Upper lobe of right lung (tissue), 1 donor: ENCODE results near the gene LPP. TPM values are rescaled to one million over a fixed set of nuclear protein-coding genes. Genes with fewer than 3 reads are reported as not detected.
A peak's percentile ranks its signal among the peaks of the same experiment; 100 is the strongest.

ENCODE experiments used
- ATAC-seq: fragments of 200-7000 bp; cut with Tn5 transposase; one replicate; pipeline ENCODE4 v1.9.1; 2020; ENCODE audit warnings: mild to moderate bottlenecking, moderate library complexity
- DNase-seq: peaks from one replicate; pipeline ENCODE4 v3.0.0-alpha.2; 2020
- H3K27ac ChIP-seq: fragments of 200-600 bp; one replicate; pipeline ENCODE4 v1.8.0; 2022
- H3K27me3 ChIP-seq: fragments of 200-600 bp; one replicate; pipeline ENCODE4 v1.8.0; 2022; ENCODE audit warnings: mild to moderate bottlenecking
- H3K36me3 ChIP-seq: fragments of 200-600 bp; one replicate; pipeline ENCODE4 v1.8.0; 2022
- H3K4me1 ChIP-seq: fragments of 200-600 bp; one replicate; pipeline ENCODE4 v1.8.0; 2022
- H3K4me3 ChIP-seq: fragments of 200-600 bp; one replicate; pipeline ENCODE4 v1.8.0; 2022; ENCODE audit warnings: mild to moderate bottlenecking
- H3K9me3 ChIP-seq: fragments of 200-600 bp; one replicate; pipeline ENCODE4 v1.8.0; 2022
- CTCF ChIP-seq: fragments of 200-600 bp; IDR thresholded peaks from one replicate; pipeline ENCODE4 v1.8.0; 2022; ENCODE audit warnings: antibody characterized with exemption
- intact Hi-C: fragments of 100-400 bp; cut with DNase I; formaldehyde crosslinking; loops from one replicate; pipeline ENCODE4 v1.11.0; 2022
- total RNA-seq: library from RNA; stranded (reverse); fragmentation: NEBNext Ultra II Directional; extraction: Animal tissue kit (Norgen Biotek cat#: 25700); gene quantifications from one replicate; pipeline ENCODE4 v1.2.1, GENCODE V29; 2021
- donor health status: DM: no; HTN: yes; CAD: no; lungs with severe emphysema.

The LPP gene
- total RNA-seq, 1 donor from 2014 or later = 191 TPM

GRCh38 chr3:188178293-188178936, 24.5 kb downstream of the LPP start:
- peak overlapping the region; percentile 66 for H3K27ac ChIP-seq
- intact Hi-C loops = no loop called here
- H3K4me1 ChIP-seq = peaks cover 31% of the 10 kb centered on the region

DNA sequence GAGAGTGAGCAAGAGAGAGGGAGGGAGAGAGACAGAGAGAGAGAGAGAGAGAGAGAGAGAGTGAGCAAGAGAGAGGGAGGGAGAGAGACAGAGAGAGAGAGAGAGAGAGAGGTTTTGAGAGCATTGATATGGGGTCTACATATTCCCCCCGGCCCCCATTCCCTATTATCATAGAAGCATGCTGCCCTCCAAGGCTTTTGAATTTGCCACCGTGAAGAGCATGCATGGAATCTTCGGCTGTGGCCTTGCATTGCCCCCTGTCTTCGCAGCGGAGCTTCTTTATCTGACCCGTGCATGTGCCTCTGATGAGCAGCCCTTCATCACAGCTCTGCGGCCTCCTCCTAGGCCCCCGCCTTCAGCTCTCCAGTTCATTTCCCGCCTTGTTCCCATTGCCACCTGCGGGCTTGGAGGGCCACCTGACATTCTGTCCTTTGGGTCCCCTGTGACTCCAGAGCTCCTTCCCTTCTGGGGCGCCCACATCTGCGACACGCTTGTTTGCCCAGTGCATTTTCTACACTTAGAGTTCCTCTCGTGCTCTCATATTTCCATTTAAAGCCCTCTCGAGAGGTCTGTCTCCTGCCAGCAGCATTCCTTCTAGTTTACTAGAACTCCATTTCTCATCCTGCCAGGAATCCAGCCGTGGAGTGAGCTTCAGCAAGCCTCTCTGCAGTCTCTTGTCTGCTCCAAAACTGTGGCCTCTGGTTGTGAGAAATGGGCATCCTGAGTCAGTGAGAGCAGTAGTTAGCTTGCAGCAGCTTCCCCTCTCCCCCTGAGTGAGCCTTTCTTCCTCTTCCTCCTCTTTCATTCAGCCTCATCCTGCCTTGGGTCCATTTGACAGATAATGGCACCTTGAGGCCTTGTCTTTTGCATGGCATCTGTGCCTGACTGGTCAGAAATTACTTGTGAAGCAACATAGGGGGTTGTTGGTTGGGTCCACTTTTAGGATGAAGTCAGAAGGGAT, 25.3 kb downstream of the LPP start:
- peak overlapping the region; percentile 66 for H3K27ac ChIP-seq
- no peak for TF ChIP-seq CTCF
- intact Hi-C loops = no loop called here

More at GRCh38 chr3:188178293-188178936, 24.5 kb downstream of the LPP start:
- Histone ChIP-seq H3K27me3 (no peaks in the 10 kb centered on the region), H3K36me3 (peaks cover 9% of the 10 kb centered on the region), H3K9me3 (no peaks in the 10 kb centered on the region), H3K4me3 (no peak overlapping the region)
- no peak for DNase-seq
- no peak for ATAC-seq
- TF ChIP-seq CTCF = no peak

DNA sequence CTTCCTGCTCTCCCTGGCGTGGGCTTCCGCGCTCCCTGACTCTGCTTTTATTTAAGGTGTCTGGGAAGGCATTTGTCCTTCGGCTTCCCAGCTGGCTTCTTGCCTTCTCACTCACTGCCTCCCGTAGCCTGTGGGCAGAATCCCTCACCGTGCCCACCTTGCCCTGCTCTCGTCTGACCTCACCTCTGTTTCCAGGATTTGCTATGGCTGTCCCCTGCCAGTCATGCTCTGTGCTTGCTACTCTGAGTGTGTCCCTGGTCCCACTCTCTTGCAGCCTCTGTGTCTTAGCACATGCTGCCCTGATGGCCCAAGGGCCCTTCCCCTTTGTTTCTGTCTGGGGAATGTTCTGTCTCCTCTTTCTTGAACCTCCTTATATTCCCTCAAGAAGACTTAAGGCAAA, 26.2 kb downstream of the LPP start:
- ATAC-seq (peak; percentile 26), DNase-seq (no peak)
- H3K4me1 ChIP-seq = peaks cover 31% of the 10 kb centered on the region
- H3K36me3 ChIP-seq = peaks cover 9% of the 10 kb centered on the region
- TF ChIP-seq CTCF = no peak
- no peaks in the 10 kb centered on the region for H3K27me3 ChIP-seq
- intact Hi-C loops = no loop called here
- no peak overlapping the region for H3K4me3 ChIP-seq
- peak overlapping the region; percentile 66 for H3K27ac ChIP-seq
- no peaks in the 10 kb centered on the region for H3K9me3 ChIP-seq

More for the DNA sequence above, 25.3 kb downstream of the LPP start:
- Histone ChIP-seq H3K9me3 (no peaks in the 10 kb centered on the region), H3K4me3 (no peak overlapping the region), H3K4me1 (peaks cover 31% of the 10 kb centered on the region), H3K36me3 (peaks cover 9% of the 10 kb centered on the region), H3K27me3 (no peaks in the 10 kb centered on the region)
- ATAC-seq = peak; percentile 93
- DNase-seq = peak; percentile 83

- H3K27me3 ChIP-seq = no peaks in the 10 kb centered on the region
- no peaks in the 10 kb centered on the region for H3K9me3 ChIP-seq
- H3K4me3 ChIP-seq = no peak overlapping the region
- H3K27ac ChIP-seq = no peak overlapping the region
- intact Hi-C loops = no loop called here
- DNase-seq (no peak), ATAC-seq (no peak)
- no peak for TF ChIP-seq CTCF
- peaks cover 45% of the 10 kb centered on the region for H3K4me1 ChIP-seq
- H3K36me3 ChIP-seq = peaks cover 9% of the 10 kb centered on the region
These were observed 29.5 kb downstream of the LPP start for GRCh38 chr3:188183452-188183851.

GRCh38 chr3:188184160-188184559, 30.2 kb downstream of the LPP start:
- Histone ChIP-seq H3K27me3 (no peaks in the 10 kb centered on the region), H3K4me1 (peaks cover 38% of the 10 kb centered on the region), H3K4me3 (no peak overlapping the region), H3K9me3 (no peaks in the 10 kb centered on the region), H3K27ac (no peak overlapping the region), H3K36me3 (peaks cover 9% of the 10 kb centered on the region)
- ATAC-seq = no peak
- no peak for DNase-seq
- TF ChIP-seq CTCF = no peak
- intact Hi-C loops = no loop called here
